GM18858 (cell line): Measurements from ENCODE around the gene THNSL1.

ENCODE experiments used
- ATAC-seq: cut with Tn5 transposase; IDR thresholded peaks from one replicate; pipeline ENCODE4 v1.9.1; 2021; ENCODE audit not compliant: unreplicated experiment

Gene THNSL1

DNA sequence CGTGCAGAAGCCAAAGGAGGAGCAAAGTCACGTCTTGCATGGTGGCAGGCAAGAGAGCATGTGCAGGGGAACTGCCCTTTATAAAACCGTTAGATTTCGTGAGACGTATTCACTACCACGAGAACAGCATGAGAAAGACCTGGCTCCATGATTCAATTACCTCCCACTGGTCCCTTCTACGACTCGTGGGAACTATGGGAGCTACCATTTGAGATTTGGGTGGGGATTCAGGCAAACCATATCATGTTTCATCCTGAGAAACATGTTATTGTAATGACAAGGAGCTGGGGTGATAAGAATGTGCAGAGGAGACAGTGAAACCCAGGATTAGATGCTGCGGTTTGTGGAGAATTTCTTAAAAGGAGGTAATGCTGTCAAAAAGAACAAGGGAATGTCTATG is 34.0 kb downstream of the THNSL1 start:
- no peak for ATAC-seq

DNA sequence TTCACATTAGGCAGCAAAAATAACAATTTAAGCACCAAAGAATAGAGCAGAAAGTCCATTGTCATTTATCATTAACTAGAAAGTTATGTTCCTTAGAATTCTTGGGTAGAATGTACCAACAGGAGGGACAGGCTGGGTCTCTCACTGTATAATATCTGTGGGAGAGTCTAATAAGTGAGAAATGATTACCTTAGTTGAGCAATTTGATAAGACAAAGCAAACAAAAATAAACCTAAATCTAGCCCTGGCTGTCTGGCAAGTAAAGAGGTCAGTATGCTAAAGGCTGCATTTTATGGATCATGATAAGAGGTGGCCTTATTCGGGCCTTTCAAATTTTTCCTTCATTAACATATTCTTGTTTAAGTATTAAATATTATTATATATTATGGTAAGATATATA is 35.6 kb downstream of the THNSL1 start:
- ATAC-seq = no peak

DNA sequence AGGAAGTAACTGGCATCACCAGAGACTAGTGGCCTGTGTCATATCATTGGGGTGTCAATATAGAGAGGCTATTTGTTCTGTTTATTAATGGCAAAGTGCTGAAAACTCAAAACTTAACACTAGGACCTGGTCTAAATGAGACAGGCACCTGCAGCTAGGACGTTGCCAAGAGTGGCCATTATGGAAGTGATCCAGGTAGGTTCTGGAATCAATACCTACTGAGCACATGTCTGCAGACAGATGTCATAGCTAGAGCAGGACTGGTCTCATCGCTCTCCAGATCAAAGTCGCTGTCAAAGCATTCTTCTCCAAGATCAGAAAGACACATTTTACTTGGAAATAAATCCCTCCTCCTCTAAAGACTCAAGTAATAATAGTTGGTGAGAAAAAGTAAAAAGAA is 40.3 kb downstream of the THNSL1 start:
- no peak for ATAC-seq

DNA sequence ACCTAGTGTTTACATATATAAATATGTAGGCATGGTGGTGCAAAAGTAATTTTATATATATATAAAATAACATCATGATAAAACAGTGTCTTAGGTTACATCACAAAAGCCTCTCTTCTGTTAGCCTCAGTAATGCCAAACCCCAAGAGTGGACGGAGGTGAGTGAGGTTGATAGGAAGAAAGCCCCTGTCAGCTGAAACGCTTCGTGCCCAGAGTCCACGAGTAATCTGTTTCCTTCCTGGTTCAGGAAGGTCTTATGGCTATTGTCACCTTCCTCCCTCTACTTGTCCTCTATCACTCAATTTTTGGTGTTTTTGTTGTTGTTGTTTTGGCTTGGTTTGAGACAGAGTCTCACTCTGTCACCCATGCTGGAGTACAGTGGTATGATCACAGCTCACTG is 41.5 kb downstream of the THNSL1 start:
- ATAC-seq = no peak

DNA sequence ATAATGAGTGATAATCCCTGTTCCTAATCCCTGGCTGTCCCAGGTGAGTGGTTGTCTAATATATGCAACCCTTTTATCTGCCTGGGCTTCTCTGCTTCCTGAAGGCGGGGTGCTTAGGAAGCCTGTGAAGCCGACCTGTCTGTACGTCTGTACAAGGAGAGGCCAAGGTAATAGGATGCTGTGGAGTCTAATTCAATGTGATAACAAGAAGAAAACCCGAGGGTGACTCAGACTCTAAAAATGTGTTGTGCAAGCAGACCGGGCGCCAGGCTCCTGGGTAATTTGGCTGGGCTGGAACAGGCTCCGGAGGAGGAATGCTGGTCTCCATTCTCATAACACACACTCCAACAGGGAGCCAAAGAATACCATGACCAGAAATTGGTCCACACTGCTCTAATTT is 43.6 kb downstream of the THNSL1 start:
- no peak for ATAC-seq

DNA sequence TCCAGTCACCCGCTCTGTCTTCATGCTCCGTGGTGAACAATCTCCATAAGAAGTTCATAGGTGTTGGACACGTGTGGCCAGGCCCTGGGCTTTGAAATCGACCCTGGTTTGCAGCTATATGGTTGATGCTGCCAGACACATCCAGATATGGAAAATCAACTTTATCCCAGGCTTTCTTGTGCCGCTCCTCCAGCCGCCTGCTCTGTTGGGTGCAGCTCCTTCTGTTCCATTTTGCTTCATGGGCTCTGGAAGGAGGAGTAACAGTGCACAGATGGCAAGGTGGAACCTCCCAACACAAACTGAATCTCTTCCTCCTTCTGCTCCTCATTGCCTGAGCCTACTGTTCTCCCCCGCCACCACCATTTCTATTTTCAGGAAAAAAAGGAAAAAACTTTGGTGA is 44.7 kb downstream of the THNSL1 start:
- ATAC-seq = no peak

DNA sequence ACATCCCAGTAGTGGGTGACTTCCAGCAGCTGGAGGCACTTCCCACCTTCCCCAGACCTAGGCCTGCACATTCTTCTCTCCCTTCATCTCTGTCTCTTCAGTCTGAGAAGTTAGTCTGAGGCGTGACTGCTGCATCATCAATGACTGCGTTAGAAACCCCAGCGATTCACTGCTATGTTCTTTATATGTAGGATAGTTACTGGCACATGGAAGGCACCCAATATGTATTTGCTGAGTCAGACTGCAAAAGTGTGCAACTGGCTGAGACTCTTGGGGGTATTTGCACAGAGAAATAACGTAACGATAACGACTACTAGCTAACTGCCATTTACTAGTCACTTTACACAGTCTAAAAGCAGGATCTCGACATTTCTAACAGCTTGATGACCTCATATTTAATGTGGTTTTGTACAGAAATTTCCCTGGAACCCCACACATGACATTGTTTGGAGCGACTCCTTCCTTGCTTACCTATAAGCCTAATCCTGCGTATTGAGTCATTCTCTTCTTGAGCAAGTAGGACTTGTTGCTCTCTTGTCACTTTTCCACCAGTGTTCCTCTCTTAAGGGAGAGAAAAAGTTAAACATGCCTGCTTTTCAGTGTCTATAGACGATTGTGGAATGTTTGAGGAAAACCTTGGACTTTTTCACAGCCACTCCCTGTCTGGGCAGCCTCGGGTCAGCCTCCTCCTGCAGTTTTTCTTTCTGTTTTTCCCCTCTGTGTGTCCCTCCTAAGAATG is 45.5 kb downstream of the THNSL1 start:
- no peak for ATAC-seq

DNA sequence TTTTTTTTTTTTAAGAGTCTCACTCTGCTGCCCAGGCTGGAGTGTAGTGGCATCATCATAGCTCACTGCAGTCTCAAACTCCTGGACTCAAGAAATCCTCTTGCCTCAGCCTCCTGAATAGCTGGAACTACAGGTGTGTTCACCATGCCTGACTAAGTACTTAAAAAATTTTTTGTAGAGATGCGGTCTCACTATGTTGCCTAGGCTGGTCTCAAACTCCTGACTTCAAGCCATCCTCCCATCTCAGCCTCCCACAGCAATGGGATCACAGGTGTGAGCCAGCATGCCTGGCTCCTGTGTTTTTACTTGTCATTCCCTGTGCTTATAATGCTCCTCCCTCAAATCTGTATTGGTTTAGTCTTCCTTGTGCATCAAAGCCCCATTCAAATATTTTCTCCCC is 46.7 kb downstream of the THNSL1 start:
- no peak for ATAC-seq

DNA sequence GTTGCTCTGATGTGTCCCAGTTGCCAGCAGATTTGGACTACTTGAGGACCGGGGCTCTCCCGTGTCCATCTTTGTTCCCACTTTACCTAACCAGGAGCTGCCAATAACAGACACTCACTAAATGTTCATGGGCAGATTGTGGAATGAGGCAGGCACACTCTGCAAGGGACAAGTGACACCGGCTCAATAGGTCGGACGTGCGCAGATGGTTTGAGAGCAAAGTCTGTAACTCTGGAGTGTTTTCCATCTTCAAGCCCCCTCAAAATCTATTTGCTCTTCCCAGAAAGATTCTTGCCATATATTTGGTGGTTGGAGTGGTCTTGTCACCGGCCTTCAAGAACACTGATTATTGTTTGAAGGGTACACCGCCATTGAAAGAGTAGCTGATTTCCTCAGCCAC is 47.2 kb downstream of the THNSL1 start:
- no peak for ATAC-seq

DNA sequence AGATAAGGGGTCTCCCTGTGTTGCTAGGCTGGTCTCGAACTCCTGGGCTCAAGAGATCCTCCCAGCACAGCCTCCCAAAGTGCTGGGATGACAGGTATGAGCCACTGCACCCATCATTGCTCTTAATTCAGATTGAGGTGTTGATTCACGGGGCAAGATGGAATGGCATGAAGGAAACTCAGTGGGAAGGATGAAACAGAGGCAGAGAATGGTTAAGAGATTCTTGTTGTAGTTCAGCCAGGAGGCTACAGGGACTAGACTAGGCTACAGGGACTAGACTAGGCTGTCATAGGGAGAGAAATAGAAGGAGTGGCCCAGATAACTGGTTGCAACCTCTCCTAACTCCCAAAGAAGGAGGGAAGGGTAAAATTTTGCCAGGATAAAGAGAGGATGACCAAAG is 48.0 kb downstream of the THNSL1 start:
- no peak for ATAC-seq

DNA sequence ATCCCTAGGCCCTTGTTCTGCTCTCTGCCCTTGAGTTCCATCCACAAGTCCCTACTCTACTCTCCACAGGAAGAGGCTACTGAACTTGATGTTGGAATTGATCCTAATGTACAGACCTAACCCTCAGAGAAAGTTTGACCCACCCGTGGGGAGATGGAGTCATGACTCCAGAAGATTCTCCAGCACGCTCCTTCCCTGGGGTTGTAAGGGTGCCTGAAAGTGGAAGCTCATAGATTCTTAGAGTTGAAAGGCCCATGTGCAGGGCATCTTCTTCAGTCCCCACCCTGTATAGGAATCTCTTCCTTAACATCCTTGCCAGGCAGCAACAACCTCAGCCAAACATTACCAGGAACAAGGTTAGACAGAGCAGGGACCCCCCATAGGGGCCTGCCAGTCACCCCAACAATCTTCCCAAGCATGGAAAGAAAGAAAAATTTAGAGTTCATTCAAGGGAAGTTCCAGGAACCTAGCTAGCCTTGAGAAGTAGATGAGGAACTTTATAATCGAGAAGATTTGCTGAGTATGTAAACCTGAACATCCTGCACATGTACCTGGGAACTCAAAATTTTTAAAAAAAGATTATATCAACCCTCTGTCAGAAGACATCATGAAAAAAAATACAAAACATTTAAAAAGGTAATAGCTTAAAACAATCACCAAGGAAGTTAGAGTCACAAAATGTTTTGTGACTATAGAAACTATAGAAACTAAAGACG is 49.5 kb downstream of the THNSL1 start:
- ATAC-seq = no peak

DNA sequence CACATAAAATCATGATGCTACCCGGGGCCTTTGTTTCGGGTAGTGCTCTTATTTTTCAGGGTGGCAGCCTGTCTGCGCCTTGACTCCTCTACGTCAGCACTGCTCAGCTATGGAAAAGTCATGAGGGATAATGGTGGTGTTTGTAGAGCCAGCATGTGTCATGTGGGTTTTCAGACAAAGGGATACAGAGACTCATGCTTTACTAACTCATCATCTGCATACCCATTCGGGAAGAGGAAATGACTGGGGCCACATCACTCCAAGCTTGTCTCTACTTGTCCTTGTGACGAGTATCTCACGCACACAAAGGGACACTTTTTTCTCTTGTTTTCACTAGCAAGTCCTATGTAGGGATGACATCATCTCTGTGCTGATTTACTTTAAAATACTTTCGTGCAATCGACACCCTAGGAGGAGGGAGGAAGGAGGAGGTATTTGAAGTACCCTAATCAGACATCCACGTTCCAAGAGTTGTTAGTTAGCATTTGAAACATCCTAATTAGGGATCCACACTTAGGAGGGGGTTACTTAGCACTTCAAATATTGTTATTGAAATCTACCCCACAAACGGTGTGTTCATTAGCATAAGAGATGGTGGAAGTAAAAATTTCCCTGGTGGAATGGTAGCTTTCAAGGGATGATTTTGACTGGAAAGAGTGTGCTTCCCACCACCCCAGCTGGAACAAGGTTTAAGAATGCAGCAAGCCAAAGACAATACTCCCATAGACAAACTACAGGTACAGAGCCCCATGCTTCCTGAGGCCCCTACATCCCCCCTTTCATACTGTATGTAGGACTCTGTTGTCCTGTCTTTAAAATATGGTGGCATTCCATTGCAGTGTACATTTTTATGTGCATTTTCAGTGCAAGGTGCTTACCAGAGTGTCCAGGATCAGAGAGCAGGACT is 52.0 kb downstream of the THNSL1 start:
- no peak for ATAC-seq

DNA sequence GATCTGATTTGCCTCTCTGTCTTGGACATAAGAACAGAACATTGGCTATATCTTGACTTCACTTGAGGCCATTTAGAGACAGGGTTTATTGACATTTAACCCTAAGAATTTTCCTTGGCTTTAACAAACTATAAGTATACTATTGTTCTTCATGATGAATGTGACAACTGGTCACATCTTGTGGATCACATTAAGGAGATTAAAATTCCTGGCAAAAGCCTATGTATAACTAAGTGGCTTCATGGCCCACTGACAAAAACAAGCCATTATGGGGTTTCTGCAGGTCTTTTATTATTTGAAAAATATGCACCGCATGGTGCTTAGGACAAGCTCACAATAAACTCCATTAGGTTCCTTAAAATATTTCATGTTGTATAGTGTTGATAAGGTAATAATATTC is 54.8 kb downstream of the THNSL1 start:
- no peak for ATAC-seq

DNA sequence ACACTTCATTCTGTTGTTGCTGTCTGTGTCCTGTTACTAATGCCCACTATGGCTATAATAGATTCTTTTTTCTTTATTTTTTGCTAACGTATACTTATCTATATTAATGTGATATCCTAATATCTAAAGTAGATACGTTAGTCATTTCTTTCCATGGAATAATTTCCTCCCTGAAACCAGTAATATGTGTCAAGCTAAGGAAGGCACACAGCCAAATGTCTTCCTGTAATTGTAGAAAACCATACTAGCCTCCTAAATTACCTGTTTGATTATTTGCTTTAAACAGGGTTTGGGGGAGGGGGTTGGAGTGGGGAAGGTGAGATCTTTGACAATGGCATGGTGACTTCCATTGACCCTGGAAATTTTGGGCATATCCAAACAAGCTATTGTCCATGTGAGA is 56.4 kb downstream of the THNSL1 start:
- no peak for ATAC-seq

DNA sequence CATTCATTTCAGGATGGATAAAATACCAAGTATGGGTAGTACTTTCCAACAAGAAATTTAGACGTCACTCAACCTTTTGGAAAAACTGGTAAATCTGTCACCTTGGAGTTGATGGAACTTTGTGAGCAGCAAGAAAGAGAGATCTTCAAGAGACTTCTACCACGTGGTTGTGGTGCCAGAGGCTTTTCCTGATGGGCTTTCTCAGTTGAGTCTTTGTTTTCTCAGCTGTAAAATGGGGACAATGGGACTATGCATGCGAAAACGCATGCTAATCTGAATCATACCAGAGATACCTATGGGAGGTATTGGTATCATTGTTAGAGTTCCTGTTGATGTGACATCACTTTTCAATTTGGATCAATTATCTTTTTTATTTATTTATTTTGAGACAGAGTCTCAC is 59.4 kb downstream of the THNSL1 start:
- ATAC-seq = no peak
